Measurements from ENCODE around the gene LEP.
"Not testable (repeated sequence)": the region's sequence is repeated elsewhere in the genome, so short reads cannot be mapped to it uniquely, and the experiment has no call there.

LEP gene

GRCh38 chr7:128274246-128274883 is 33.3 kb downstream of the LEP start:
- no peak for DNase-seq (ENCODE audit: low read depth)

- DNase-seq (ENCODE audit: low read depth): no peak
Observed at GRCh38 chr7:128274884-128275603, 34.0 kb downstream of the LEP start.

- DNase-seq (ENCODE audit: low read depth): no peak
Observed at GRCh38 chr7:128275681-128276080, 34.6 kb downstream of the LEP start.

GRCh38 chr7:128278366-128278765 is 37.3 kb downstream of the LEP start:
- no peak for DNase-seq (ENCODE audit: low read depth)

DNA sequence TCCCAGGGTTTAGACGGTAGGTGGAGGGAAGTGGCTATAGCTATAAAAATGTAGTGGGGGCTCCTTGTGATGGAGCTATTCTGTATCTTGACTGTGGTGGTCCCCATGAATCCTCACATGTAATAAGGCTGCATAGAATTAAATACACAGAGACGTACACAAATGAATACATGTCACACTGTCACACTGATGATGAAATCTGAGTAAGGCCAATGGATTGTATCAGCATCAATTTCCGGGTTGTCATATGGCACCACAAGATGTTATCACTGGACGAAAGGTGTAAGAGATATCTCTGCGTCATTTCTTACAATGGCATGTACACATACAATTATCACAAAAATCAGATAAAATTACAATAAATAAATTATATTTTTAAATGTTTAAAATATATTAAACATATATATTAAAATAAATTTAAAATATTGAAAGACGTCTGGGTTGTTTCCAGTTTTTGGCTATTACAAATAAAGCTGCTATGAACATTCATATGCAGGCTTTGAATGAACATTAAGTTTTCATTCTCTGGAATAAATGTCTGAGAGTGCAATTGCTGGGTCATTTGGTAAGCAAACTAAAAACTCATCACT is 38.1 kb downstream of the LEP start:
- DNase-seq (ENCODE audit: low read depth): no peak

DNA sequence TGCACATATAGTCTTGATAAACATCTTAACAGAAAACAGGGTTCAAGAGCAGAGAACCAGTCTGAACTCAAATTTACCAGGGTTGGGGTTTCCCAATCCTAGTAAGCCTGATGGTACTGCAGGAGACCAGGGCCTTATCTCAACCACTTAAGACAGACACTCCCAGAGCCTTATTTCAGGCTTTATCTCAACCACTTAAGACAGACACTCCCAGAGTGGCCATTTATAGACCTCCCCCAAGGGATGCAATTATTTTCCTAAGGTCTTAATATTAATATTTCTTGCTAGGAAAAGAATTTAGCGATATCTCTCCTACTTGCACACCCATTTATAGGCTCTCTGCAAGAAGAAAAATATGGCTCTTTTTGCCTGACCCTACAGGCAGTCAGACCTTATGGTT is 39.4 kb downstream of the LEP start:
- DNase-seq (ENCODE audit: low read depth): not testable (repeated sequence)

GRCh38 chr7:128281605-128282380 is 40.7 kb downstream of the LEP start:
- no peak for DNase-seq (ENCODE audit: low read depth)

- no peak for DNase-seq (ENCODE audit: low read depth)
Observed at GRCh38 chr7:128284102-128284501, 43.0 kb downstream of the LEP start.

GRCh38 chr7:128287556-128287955 is 46.5 kb downstream of the LEP start:
- no peak for DNase-seq (ENCODE audit: low read depth)

DNA sequence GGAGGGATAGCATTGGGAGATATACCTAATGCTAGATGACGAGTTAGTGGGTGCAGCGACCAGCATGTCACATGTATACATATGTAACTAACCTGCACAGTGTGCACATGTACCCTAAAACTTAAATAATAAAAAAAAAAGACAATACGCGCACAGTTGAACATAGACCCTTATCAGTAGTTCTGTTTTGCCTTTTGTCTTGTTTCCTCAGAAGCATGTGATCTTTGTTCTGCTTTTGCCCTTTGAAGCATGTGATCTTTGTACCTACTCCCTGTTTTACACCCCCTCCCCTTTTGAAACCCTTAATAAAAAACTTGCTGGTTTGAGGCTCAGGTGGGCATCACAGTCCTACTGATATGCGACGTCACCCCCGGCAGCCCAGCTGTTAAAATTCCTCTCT is 56.9 kb downstream of the LEP start:
- DNase-seq (ENCODE audit: low read depth): not testable (repeated sequence)

DNA sequence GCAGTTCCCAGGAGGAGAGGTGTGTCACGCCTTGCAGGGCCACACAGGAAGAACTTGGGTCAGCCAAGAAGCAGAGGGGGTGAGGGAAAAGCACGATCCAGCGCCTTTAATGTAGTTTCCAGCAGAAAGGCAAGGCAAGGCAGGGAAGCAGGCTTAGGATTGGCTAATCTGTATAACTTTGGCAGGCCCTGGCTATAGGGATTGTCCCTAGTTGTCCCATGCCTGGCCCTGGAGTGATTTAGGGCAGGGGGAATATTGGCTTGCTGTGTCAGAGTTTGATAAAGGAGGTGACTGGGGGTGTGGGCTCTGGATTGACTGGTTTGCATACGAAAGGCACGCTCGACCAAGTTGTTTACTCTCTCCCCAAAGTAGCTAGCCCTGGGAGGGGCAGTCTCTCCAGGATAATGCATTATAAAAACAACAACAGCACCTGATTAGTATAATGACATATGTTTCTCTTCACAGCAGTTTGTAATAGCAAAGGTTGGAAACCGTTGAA is 58.1 kb downstream of the LEP start:
- DNase-seq (ENCODE audit: low read depth): no peak

GRCh38 chr7:128302139-128302538 is 61.1 kb downstream of the LEP start:
- no peak for DNase-seq (ENCODE audit: low read depth)

- no peak for DNase-seq (ENCODE audit: low read depth)
Observed at GRCh38 chr7:128303133-128303532, 62.1 kb downstream of the LEP start.

GRCh38 chr7:128303643-128304042 is 62.6 kb downstream of the LEP start:
- DNase-seq (ENCODE audit: low read depth): no peak

DNA sequence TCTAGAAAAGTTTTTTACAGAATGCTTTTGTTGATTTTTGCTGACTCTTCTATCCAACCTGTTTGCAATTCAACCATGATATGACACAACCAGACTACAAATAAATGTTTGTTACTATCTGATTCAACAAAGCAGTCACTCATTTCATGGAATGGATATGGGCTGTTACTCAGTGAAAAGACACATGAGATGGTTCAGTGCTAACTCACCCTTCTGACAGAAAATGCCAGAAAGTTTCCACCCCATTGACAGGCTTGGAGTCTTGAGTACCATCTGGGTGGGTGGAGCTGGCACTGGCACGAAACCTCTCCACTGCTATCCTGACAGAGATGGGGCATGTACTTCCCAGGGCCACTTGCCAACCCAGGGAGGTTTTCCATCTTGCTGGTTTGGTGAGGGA is 63.1 kb downstream of the LEP start:
- no peak for DNase-seq (ENCODE audit: low read depth)

DNA sequence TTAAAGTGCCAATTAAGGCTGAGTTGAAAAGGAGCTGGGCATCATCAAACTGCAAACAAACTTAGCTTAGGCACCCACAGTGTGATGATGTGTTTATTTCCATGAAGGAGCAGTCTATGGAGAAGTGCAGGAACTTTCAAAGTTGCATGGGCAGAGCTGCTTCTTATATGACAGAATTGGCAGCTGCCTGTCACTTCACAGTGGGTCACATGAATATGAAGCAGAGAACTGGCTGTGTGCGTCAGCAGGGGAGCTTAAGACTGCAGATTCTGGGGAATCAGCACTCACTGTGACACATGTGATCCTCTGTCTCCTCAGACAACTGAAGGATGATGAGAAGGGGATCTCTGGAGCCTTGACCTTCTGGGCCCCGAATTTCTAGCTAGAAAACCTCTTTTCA is 66.0 kb downstream of the LEP start:
- DNase-seq (ENCODE audit: low read depth): no peak
